Head of caudate nucleus (tissue), 42 donors: ENCODE measurements around the gene PLA2G15.
A peak's percentile ranks its signal among the peaks of the same experiment; 100 is the strongest.

Experiments used
- DNase-seq, 42 donors: peaks; one replicate each; pipeline versions ENCODE4 v3.0.0 to v3.0.0-alpha.2; 2020 to 2021; ENCODE audit warnings: mixed read lengths in 7 of 42
- intact Hi-C: fragments of 100-400 bp; cut with DNase I; formaldehyde crosslinking; loops from one replicate; pipeline ENCODE4 v1.15.0; 2022

PLA2G15 gene

DNA sequence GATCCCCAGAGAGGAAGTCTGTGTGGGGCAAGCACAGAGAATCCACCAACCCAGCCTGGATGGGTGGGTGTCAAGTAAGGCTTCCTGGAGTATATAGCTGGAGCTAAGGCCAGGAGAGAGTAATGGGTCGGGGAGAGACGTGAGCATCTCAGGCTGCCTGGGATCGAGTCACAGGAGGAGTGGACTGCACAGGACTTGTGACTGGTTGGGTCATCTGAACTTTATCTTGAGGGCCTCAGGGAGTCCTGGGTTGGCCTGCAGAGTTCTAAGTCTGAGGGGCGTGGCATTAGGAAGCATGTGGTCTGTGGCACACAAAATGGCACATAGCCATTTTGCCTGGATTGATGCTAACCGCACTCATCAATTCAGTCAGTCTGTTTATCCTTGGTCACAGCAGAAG is 1.5 kb downstream of the PLA2G15 start:
- DNase-seq: no peak
- intact Hi-C loops: loop anchor here (5.0 kb wide), 2 partner anchors 66 to 86 kb away; partner anchors contain the start of genes PRMT7 and SLC7A6OS

GRCh38 chr16:68247400-68247799 is 2.2 kb downstream of the PLA2G15 start:
- peak in 9 of 42 donors; percentile 27 to 61 (median 40) for DNase-seq
- intact Hi-C loops: loop anchor here (5.0 kb wide), 2 partner anchors 65 to 85 kb away; partner anchors contain the start of genes PRMT7 and SLC7A6OS

GRCh38 chr16:68247932-68248331 is 2.8 kb downstream of the PLA2G15 start:
- intact Hi-C loops: loop anchor here (5.0 kb wide), 2 partner anchors 64 to 84 kb away; partner anchors contain the start of genes PRMT7 and SLC7A6OS

DNA sequence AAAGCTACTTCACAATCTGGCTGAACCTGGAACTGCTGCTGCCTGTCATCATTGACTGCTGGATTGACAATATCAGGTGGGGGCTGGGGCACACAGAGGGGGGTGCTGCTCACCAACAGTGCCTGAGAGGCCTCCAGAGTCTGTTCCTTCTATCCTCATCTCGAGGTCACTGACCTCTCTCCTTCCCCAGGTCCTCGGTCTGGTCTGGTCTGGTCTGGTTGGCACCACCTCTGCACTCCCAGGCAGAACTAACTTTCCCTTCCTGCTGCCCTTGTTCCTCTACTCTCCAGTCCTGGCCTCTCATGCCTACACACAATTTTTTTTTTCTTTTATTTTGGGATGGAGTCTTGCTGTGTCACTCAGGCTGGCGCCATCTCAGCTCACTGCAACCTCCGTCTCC is 4.2 kb downstream of the PLA2G15 start:
- intact Hi-C loops: loop anchor here (5.0 kb wide), 2 partner anchors 63 to 83 kb away; partner anchors contain the start of genes PRMT7 and SLC7A6OS
- no peak for DNase-seq

More at GRCh38 chr16:68247932-68248331, 2.8 kb downstream of the PLA2G15 start:
- DNase-seq: no peak

DNA sequence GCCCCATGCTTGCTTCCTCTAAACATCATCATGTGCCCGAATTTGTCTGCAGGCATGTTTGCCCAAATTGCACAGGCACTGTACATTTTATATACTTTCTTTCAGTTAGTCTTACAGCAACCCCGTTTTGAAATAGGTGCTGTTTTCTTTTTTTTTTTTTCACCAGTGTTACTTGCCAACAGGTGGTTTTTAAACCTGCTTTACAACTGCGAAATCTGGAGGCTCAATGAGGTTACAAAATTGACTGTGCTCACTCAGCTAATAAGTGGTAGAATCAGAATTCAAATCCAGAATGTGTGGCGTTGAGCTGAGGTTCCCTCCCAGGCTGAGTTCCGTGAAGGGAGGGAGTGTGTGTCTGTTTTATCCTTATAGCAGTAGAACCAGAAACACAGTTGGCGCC is 5.8 kb downstream of the PLA2G15 start:
- intact Hi-C loops: no loop called here
- no peak for DNase-seq

DNA sequence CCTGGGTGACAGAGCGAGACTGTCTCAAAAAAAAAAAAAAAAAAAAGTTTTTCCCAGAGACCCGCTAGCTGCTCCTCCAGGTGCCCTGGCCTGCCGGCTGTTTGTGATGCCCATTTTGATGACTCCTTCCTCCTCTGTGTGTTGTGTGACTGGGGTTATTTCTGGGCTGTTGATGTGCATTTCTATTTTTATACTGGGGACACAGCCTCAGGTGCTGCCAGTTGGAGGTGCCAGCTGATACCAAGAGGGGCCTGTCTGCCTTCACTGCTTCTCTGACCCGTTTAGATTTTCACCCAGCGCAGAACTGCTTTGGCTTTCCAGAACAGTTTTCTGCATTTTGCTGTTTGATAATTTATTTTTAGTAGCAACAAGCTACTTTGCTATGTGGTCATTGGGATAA is 6.7 kb downstream of the PLA2G15 start:
- DNase-seq: no peak
- intact Hi-C loops: no loop called here

DNA sequence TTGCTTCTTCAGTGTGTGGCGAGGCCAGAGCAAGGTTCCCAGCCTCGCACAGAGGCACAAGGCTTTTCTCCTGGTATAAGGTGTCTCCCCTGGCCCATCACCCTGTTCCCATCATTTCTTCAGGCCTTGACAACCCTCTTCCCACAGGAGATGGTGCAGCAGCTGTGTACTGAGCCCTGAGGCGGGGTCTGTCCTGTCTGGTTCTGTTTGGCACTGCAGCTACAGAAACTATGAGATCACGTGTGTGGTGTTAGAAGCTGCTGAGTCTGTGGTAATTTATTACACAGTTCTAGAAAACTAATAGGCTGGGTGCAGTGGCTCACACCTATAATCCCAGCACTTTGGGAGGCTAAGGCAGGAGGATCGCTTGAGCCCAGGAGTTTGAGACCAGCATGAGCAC is 7.2 kb downstream of the PLA2G15 start:
- DNase-seq: no peak
- intact Hi-C loops: no loop called here

DNA sequence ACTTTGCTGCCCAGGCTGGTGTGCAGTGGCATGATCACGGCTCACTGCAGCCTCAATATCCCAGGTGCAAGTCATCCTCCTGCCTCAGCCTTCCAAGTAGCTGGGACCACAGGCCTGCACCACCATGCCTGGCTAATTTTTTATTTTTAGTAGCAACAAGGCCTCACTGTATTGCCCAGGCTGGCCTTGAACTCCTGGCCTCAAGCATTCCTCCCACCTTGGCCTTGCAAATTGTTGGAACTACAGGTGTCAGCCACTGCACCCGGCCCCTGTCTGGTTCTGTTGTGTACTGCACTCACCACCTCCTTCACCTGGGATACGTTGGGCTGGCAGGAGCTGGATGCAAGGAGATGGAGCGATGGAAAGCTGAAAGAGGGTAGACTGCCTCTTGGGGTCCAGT is 8.5 kb downstream of the PLA2G15 start:
- no peak for DNase-seq
- intact Hi-C loops: no loop called here

DNA sequence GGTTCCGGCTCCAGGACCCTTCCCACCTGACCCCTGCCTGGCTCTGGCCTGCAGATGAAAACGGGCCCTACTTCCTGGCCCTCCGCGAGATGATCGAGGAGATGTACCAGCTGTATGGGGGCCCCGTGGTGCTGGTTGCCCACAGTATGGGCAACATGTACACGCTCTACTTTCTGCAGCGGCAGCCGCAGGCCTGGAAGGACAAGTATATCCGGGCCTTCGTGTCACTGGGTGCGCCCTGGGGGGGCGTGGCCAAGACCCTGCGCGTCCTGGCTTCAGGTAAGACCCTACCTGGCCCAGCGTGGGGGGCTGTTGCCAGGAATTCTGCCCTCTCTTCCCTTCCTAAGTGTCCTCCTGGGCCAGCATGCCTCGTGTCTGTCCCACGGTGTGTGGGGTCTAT is 10.5 kb downstream of the PLA2G15 start:
- intact Hi-C loops: no loop called here
- no peak for DNase-seq

GRCh38 chr16:68257251-68257905 is 12.2 kb downstream of the PLA2G15 start:
- no peak for DNase-seq
- intact Hi-C loops: no loop called here

DNA sequence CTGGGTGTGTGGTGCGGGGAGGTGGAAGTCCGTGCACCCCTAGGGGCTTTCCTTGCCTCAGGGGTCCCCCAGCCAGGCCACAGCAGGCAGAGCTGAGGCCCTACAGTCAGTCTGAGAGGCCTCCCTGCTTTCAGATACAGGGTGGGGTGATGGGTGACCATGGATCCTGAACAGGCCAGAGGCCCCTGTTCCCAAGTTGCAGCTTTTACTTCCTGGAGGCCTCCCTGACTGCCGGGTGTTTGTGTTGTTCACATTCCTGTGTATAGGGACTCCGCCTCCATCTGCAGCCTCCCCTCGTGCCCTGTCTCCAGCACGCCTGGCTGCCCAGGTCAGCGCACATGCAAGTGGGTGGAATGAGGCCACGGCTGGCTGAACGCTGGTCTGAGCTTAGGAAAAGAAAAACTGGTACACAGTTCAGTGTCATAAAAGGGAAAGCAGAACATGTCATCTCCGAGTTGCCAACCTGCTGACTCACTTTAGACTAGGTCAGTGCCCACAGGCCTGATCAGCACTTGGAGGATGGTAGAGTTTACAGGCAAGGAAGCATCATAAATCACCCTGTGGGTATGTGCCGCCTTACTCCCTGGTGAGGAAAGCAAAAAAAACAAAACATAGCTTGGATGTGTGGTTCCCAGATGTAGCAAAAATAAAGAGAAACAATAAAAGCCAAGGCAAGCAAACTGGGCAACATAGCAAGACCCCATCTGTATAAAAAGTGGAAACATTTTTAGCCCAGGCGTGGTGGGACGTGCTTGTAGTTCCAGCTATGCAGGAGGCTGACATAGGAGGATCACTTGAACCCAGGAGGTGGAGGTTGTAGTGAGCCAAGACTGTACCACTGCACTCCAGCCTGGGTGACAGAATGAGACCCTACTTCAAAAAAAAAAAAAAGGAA is 13.0 kb downstream of the PLA2G15 start:
- intact Hi-C loops: no loop called here
- DNase-seq: no peak

DNA sequence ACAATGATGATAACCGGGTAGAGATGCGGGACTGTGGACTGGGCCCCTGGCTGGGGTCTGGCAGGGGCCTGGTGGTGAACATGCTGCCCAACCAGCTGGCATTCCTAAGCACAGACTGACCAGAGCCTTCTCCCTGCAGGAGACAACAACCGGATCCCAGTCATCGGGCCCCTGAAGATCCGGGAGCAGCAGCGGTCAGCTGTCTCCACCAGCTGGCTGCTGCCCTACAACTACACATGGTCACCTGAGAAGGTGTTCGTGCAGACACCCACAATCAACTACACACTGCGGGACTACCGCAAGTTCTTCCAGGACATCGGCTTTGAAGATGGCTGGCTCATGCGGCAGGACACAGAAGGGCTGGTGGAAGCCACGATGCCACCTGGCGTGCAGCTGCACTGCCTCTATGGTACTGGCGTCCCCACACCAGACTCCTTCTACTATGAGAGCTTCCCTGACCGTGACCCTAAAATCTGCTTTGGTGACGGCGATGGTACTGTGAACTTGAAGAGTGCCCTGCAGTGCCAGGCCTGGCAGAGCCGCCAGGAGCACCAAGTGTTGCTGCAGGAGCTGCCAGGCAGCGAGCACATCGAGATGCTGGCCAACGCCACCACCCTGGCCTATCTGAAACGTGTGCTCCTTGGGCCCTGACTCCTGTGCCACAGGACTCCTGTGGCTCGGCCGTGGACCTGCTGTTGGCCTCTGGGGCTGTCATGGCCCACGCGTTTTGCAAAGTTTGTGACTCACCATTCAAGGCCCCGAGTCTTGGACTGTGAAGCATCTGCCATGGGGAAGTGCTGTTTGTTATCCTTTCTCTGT is 14.0 kb downstream of the PLA2G15 start:
- intact Hi-C loops: no loop called here
- DNase-seq: no peak

DNA sequence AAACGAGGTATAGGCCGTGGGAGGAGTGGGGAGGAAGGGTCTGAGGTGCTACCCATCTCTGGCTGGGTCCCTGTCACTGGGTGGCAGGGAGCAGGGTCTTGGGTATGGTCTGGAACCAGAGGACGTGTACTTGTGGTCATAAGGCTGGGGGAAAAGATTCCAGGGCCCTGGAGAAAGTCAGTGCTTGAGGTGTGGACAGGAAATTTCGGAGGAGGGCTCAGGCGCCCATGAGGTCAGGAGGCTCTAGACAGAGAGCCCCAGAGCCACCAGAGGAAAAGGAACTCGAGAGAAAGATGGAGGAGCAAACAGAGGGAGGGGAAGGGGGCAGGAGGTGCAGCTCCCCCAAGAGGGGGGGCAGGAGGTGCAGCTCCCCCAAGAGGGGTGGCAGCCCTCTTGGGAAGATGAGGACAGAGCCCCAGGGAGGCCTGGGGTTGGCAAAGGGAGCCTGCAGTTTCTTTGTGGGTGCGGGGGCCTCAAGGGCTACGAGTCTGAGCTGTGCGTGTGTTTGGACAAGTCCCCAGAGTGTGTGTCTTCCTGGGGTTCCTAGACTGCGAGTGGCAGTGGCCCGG is 18.5 kb downstream of the PLA2G15 start:
- no peak for DNase-seq
- intact Hi-C loops: no loop called here

DNA sequence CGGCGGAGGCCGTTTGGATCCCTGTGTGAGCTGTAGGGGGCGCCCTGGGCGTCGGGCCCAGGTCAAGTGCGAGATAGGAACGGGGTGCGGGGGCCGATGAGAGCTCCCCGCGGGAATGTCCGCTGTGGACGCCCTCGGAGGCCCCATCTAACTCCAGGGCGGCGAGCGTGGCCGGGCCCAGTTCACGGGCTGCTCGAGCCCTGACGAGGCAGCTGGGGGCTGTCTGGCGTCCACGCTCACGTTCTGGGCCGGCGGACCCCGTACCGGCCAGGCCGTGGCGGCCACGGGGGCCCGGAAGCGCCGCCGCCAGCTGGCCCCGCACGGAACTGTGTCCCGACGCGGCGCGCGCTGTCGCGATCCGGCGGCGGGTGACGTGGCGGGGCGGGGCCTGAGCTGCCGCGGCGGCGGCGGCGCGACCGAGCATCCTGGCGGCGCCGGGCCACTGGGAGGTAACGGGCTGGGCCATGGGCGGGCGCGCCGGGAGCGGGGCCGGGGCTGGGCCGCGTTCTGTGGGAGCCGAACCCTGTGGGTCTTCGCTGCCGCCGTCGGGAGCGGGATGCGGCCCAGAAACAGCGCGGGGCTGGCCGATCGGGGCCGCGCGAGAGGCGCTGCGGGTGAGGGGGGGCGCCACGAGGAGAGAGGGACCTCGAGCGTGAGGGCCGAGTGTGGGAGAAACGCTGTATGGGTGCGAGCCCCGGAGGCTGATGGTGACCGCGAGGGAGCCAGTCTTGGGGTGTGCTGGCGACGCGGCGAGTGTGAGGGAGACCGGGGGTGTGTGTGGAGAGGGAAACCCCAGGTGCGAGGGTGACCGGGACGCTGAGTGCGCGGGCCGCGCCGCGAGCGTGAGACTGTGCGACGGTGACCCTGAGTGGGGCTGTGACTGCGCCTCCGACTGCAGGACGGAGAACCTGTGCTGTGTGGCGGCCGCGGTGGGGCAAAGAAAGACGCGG is 19.2 kb downstream of the PLA2G15 start, which contains the start of gene SLC7A6:
Gene SLC7A6 (plus strand): TSS at position 399 of the 950 bp plus-strand sequence. CDS start 10,201 bp downstream, outside the sequence.
- peak; percentile 44 to 89 (median 79) for DNase-seq
- intact Hi-C loops: no loop called here

GRCh38 chr16:68265078-68265920 is 20.1 kb downstream of the PLA2G15 start:
- DNase-seq: peak in 32 of 42 donors; percentile 13 to 62 (median 37)

DNA sequence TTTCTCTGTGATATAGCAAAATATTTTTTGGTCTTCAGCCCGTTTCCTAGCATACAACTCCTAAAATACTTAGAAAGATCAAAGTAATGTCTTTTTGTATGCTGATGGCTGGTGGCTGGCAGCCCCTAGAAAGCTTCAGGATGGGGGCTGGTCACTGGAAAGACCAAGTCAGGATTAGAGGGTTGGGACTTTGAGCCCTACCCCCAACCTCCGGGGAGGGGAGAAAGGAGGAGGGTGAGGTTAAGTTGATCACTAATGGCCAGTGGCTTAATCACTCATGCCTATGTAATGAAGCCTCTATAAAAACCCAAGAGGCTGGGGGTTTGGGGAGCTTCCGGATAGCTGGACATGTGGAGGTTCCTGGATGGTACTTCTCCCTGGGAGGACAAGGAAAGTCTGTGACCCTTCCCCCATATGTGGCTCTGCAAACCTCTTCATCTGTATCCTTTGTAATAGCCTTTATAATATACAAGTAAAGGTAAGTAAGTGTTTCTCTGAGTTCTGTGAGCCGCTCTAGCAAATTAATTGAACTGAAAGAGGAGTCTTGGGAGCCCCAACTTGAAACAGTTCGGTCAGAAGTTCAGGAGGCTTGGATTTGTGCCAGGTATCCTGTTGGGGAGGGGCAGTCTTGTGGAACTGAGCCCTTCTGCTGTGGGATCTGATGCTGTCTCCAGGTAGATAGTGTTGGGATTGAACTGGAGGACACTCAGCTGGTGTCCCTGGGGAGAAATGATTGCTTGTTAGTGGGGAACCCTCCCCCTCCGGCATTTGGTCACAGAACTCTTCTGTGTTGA is 22.6 kb downstream of the PLA2G15 start:
- intact Hi-C loops: no loop called here
- DNase-seq: no peak

More at GRCh38 chr16:68265078-68265920, 20.1 kb downstream of the PLA2G15 start:
- intact Hi-C loops: no loop called here
